ENCODE measurements around the gene ZSCAN21. TPM values are rescaled to one million over a fixed set of nuclear protein-coding genes. Genes with fewer than 3 reads are reported as not detected.
A peak's percentile ranks its signal among the peaks of the same experiment; 100 is the strongest.

ZSCAN21 gene
- total RNA-seq, 1 donor from 2014 or later: 26.3 TPM

DNA sequence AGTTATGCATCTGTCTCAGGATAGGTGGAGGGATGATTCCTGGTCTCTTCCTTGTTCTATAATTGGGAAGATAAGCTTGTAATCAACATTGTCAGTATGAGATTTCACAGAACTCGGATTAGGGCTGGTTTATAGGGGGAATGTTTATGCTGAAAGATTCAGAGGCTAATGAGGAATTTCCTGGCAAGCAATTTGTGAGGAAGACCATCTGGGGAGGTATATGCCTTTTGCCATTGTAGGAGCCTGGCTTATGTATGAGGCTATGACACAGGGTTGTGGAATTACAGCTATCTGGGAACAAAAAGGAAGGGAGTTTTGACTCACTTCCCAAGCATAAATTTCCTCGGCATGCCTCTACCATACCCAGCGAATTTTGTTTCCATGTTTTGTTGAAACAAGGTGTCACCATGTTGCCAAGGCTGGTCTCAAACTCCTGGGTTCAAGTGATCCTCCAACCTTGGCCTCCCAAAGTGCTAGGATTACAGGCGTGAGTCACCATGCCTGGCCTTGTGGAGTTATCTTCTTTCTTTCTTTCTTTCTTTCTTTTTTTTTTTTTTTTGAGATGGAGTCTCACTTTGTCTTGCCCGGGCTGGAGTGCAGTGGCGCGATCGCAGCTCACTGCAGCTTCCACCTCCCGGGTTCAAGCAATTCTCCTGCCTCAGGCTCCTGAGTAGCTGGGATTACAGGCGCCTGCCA, 37.6 kb downstream of the ZSCAN21 start:
- H3K4me1 Mint-ChIP-seq (ENCODE audit: low read depth, unreplicated experiment): peaks cover 7% of the 10 kb centered on the region
- peaks cover 14% of the 10 kb centered on the region for H3K27me3 Mint-ChIP-seq (ENCODE audit: unreplicated experiment)
- peak overlapping the region; percentile 63 for H3K4me3 Mint-ChIP-seq (ENCODE audit: unreplicated experiment)
- H3K27ac Mint-ChIP-seq (ENCODE audit: unreplicated experiment): peak overlapping the region; percentile 7
- no peak for TF ChIP-seq CTCF (IDR thresholded peaks at IDR 0.05; ENCODE audit: partially characterized antibody, unreplicated experiment)
- no peak for DNase-seq
- no peaks in the 10 kb centered on the region for H3K36me3 Mint-ChIP-seq (ENCODE audit: unreplicated experiment)
- H3K9me3 Mint-ChIP-seq (ENCODE audit: unreplicated experiment): peaks cover 14% of the 10 kb centered on the region

DNA sequence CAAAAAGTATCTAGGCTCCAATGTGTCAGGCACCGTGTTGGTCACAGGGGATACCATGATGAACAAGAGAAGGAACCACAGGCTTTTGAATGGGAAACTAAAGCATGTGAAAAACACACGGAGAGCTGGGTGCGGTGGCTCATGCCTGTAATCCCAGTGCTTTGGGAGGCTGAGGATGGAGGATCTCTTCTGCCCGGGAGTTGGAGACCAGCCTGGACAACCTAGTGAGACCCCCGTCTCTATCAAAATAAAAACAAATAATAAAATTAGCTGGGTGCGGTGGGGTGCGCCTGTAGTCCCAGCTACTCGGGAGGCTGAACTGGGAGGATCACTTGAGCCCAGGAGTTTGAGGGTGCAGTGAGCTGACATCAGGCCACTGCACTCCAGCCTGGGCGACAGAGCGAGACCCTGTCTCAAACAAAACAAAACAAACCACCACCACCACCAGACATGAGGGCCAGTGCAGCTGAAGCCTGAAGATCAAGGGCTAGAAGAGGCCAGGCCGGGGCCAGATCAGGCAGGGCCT, 38.6 kb downstream of the ZSCAN21 start:
- no peak for TF ChIP-seq CTCF (IDR thresholded peaks at IDR 0.05; ENCODE audit: partially characterized antibody, unreplicated experiment)
- Mint-ChIP-seq H3K9me3 (ENCODE audit: unreplicated experiment) (peaks cover 10% of the 10 kb centered on the region), H3K27ac (ENCODE audit: unreplicated experiment) (peak overlapping the region; percentile 90), H3K4me1 (ENCODE audit: low read depth, unreplicated experiment) (peaks cover 9% of the 10 kb centered on the region), H3K4me3 (ENCODE audit: unreplicated experiment) (peak overlapping the region; percentile 94), H3K27me3 (ENCODE audit: unreplicated experiment) (peaks cover 10% of the 10 kb centered on the region), H3K36me3 (ENCODE audit: unreplicated experiment) (no peaks in the 10 kb centered on the region)
- no peak for DNase-seq

- Mint-ChIP-seq H3K27ac (ENCODE audit: unreplicated experiment) (peak within 1 kb of the TSS; percentile 90), H3K27me3 (ENCODE audit: unreplicated experiment) (peaks cover 10% of the 10 kb centered on the region), H3K36me3 (ENCODE audit: unreplicated experiment) (no peaks in the 10 kb centered on the region), H3K9me3 (ENCODE audit: unreplicated experiment) (peaks cover 10% of the 10 kb centered on the region), H3K4me3 (ENCODE audit: unreplicated experiment) (peak within 1 kb of the TSS; percentile 94), H3K4me1 (ENCODE audit: low read depth, unreplicated experiment) (peaks cover 14% of the 10 kb centered on the region)
- TF ChIP-seq CTCF (IDR thresholded peaks at IDR 0.05; ENCODE audit: partially characterized antibody, unreplicated experiment): no peak
- DNase-seq: peak; percentile 92
Observed at GRCh38 chr7:100088621-100089457, 39.3 kb downstream of the ZSCAN21 start, which contains the start of gene COPS6. Gene COPS6 (plus strand): TSS chr7:100088969. CDS start chr7:100088991, 22 bp downstream.

- no peak for TF ChIP-seq CTCF (IDR thresholded peaks at IDR 0.05; ENCODE audit: partially characterized antibody, unreplicated experiment)
Observed at GRCh38 chr7:100089458-100090196, 40.1 kb downstream of the ZSCAN21 start.

More at GRCh38 chr7:100089458-100090196, 40.1 kb downstream of the ZSCAN21 start:
- Mint-ChIP-seq H3K9me3 (ENCODE audit: unreplicated experiment) (peaks cover 10% of the 10 kb centered on the region), H3K27ac (ENCODE audit: unreplicated experiment) (peak overlapping the region; percentile 5), H3K4me1 (ENCODE audit: low read depth, unreplicated experiment) (peaks cover 15% of the 10 kb centered on the region), H3K4me3 (ENCODE audit: unreplicated experiment) (peak overlapping the region; percentile 94), H3K27me3 (ENCODE audit: unreplicated experiment) (peaks cover 10% of the 10 kb centered on the region), H3K36me3 (ENCODE audit: unreplicated experiment) (no peaks in the 10 kb centered on the region)
- DNase-seq: no peak
